GM18519 (cell line): Measurements from ENCODE around the gene NRAP.

Experiments used
- ATAC-seq: cut with Tn5 transposase; IDR thresholded peaks from one replicate; pipeline ENCODE4 v1.9.1; 2021; ENCODE audit warnings: mild to moderate bottlenecking, moderate library complexity; ENCODE audit not compliant: unreplicated experiment, low FRiP score

The NRAP gene, protein sequence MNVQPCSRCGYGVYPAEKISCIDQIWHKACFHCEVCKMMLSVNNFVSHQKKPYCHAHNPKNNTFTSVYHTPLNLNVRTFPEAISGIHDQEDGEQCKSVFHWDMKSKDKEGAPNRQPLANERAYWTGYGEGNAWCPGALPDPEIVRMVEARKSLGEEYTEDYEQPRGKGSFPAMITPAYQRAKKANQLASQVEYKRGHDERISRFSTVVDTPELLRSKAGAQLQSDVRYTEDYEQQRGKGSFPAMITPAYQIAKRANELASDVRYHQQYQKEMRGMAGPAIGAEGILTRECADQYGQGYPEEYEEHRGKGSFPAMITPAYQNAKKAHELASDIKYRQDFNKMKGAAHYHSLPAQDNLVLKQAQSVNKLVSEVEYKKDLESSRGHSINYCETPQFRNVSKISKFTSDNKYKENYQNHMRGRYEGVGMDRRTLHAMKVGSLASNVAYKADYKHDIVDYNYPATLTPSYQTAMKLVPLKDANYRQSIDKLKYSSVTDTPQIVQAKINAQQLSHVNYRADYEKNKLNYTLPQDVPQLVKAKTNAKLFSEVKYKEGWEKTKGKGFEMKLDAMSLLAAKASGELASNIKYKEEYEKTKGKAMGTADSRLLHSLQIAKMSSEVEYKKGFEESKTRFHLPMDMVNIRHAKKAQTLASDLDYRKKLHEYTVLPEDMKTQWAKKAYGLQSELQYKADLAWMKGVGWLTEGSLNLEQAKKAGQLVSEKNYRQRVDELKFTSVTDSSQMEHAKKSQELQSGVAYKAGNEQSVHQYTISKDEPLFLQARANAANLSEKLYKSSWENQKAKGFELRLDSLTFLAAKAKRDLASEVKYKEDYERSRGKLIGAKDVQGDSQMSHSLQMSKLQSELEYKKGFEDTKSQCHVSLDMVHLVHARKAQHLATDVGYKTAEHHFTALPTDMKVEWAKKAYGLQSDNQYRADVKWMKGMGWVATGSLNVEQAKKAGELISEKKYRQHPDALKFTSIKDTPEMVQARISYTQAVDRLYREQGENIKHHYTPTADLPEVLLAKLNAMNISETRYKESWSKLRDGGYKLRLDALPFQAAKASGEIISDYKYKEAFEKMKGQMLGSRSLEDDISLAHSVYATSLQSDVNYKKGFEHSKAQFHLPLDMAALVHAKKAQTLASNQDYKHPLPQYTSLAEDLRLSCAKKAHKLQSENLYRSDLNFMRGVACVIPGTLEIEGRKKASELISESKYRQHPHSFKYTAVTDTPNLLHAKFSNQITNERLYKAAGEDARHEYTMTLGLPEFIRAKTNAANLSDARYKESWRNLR (N-terminal part only)

DNA sequence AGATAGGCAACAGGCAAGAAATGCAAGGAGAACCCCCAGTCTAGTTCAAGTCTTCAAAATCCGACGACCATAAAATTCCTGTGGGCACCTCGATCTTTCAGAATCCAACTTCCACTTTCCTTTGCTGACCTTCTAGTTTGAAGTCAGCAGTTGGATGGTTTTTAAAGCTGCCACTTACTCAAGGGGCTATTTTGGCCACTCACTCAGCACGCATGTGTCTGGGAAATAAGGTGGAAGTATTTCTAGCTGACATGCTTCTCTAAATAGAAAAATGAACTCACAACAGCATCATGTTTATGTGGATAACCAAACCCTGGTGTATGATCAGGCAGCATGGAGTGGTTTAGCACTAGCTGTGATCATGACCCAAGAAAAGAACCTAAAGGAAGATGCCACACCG is at the start of gene NRAP:
Gene NRAP (minus strand): TSS at position 134 of the 400 bp plus-strand sequence. CDS start 159 bp downstream, outside the sequence.
- ATAC-seq = no peak

DNA sequence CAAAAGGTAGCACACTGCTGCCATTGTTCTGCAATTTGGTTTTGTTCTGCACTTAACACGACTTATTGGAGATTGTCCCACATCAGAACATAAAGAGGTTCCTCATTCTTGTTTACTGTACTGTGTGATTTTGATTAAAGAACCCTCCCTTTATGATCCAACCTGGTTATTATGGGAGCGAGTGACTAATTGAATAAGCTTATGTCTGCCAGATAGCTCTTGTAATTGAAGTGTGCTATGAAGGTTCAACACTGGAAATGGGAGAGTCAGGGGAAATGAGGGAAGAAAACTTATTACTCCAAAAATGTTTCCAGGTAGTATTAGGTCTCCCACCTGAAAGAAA is 49.8 kb upstream of the NRAP start:
- no peak for ATAC-seq

DNA sequence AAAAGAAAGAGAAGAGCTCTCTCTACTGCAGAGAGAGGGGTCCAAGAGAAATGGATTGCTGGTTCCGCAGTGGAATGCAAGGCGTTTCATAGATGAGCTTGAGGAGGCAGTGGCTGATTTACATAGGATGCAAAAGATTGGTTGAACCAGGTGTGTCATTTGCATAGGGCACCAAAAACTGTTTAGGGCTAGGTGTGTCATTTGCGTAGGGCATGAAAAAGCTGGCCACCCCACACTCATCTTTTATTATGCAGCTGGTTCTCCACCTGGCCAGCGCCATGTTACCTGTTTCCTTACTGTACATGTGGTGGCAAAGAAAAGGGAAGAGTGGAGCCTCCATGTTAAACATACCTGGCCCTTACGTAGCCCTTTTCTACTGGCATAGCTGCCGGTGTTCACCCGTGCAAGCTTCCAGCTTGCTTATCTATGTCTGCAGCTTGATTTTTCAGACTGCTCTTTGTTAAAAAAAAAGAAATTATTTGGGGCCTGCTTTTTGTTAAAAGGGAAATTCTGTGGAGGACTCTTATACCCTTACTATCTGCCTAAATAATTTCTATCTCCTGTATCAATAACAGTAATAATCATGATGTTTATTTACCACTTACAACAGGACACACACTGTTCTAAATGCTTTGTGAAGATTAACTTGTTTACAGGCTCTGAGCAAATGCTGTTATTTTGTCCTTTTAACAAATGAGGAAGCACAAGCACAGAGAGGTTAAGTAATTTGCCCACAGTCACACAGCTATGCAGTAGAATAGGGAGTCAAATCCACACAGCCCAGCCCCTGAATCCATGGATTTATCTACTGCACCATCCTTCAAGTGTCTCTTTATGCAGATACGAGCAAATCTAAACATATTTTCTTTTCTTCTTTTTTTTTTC is 49.2 kb upstream of the NRAP start:
- no peak for ATAC-seq

DNA sequence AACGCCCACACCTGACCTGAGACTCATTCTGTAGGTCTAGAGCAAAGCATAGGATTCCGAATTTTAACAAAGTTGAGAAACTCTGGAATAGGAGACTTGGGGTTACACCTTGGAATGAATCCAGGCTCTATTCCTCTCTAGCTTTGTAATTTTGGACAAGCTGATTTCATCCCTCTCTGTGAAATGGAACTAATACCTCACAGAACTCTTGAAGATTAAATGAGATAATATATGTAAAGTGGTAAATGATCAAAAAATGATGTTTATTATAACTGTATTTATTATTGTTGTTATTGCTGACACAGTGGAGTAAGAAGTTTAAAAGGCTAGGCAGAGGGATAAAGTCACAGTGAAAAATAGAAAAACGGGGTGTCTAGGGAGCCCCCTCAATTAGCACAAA is 48.2 kb upstream of the NRAP start:
- no peak for ATAC-seq

DNA sequence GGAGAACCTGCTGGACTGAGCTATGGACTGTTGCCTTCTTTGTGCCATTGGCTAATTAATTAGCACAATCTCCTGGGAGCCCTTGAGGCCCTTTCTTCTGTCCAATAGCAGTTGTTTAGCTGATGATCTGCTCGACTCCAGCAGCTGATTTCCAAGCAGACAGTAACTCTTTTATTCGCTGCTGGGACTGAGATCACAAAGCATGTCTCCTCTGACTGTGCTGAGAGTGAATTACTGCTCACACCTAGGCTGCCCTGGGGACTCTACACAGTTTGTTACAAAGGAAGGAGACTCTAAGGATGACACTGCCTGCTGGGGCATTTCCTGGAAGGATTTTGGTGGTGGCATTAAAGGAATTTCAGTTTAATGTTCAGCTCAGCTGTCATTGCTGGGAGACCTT is 47.3 kb upstream of the NRAP start:
- no peak for ATAC-seq

DNA sequence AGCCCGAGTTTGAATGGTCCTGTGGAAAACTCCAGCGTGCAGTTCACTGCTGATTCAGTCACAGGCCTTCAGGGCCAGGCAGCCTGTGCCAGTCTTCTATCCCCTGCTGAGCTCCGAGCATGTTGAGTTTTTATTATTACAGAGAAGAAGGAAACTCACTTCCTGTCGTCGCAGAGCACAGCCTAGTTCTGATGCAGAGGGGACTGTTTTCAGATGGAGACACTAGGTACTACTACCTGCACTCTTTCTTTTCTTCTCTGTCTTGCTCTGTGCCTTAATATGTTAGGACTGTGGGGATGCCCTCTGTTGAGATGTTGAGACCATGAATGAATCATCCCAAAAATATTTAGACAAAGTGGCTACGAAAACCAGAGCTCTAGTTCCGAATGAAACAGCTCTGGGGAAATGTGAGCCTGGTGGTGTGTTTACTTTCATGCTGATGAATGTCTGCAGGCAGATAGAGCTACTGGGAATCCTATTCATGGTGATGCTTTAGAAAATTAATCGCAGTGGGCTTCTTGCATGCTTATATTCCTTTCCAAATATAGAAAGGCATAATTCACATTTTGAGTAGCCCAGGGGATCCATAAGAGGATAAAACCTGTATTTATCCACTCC is 45.5 kb upstream of the NRAP start:
- ATAC-seq = no peak

DNA sequence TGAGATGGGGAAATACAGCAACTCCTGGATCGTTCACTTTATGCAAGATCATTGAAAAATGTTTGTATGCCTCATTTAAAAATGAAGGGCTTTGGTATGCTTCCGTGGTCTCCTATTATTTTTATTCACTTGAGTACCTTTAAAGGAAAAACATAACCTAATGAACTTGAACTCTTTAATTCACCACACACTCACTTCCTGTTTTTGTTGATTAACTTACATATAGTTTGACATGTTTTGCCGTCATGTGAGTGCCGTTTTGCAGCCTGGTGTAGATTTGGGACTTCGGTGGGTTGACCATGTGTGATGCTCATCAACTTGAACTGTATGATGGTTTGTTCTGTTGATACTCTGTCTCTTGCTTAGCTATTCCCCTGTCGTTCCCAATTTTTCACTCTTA is 44.8 kb upstream of the NRAP start:
- no peak for ATAC-seq

DNA sequence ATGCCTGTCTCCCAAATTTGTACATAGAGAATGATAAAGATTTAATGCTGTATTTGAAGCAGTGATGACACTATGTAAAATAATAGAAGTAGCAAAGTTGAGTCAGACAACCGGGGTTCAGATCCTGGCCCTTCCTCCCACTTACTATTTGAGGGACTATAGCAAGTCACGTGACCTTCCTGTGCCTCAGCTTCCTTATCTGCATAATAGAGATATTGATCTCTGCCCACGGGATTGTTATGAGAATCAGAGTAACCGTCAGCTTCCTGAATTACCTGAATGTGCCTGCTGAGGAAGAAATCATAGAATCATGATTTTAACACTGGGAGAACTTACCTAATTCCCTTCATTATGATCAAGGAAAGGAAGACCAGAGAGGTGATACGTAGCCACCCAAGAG is 42.8 kb upstream of the NRAP start:
- no peak for ATAC-seq

DNA sequence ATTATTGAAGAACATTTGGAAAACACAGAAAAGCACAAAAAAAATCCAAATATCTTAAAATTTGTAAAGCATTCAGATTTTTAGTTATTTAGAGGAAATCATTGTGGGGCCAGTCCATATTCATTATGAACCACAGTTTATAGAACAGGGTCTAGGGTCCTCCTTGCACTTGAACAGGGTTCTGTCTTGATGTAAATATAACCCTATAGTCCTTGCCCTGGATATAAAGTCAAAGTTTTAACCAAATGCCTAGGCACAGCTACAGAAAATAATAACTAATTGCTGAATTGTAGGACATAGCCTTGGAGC is 41.5 kb upstream of the NRAP start:
- no peak for ATAC-seq

DNA sequence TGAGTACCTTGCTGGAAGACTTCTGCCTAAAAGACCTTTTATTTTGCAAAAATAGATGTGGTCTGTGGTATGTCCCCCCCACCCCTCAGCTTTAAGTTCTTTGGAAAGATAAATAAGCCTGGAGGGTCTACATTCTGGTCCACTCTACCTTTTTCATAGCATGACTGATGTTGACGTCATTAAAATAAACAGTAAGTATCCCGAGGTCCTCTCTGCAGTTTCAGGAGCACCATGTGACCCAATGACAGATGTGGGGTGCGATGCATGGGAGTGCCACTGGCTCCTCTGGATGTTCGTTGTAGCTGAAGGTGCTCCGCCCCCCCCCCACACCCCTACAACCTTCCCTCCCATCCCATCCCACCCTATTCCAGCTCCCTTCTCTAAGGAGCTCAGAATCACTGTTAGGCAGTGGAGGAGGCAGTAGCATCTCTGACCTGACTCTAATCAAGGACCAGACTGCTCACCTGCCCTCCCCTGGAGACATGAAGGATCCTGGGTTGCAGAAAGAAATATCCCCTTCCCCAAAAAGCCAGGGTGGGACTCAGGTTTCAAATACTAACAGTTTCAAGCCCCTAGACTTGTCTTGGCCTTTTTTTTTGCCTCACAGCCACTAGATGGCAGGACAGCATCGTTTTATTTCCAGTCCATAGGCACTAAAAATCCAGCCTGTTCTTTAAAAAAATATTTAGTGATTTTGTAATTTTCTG is 40.9 kb upstream of the NRAP start:
- ATAC-seq = no peak

DNA sequence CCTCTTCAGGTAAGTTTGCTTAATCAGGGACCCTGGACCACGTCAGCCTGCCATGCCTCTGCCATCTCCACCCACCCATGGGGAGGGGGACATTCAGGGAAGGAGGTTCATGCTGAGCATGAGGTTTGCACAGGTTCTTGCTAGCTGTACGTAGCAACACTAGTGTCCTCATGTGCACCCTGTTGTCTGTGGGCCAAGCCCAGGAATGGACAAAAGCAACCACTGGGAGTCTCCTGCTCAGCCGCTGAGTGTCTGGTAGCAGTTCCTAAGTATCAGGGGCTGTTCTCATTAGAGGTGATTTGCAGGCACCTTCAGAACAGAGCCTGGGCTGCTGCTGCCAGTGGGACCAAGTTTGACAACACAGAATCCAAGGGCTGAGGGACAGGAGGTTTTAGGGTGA is 33.8 kb upstream of the NRAP start:
- no peak for ATAC-seq

DNA sequence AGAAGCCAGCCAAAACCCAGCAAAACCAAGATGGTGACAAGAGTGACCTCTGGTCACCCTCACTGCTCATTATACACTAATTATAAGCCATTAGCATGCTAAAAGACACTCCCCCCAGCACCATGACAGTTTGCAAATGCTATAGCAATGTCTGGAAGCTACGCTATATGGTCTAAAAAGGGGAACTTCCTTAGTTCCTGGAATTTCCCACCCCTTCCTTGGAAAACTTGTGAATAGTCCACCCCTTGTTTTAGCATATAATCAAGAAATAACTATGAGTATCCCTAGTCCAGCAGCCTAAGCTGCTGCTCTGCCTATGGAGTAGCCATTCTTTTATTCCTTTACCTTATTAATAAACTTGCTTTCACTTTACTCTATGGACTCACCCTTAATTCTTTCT is 31.9 kb upstream of the NRAP start:
- ATAC-seq = no peak

DNA sequence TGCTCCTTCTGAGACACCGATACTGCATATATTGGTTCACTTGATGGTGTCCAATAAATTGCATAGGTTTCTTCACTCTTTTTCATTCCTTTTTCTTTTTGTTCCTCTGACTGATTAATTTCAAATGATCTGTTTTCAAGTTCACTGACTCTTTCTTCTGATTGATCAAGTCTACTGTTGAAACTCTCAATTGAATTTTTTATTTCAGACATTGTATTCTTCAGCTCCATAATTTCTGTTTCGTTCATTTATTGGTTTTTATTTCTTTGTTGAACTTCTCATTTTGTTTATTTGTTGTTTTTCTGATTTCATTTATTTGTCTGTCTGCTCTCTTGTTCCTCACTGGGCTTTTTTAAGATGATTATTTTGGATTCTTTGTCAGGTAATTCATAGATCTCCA is 29.5 kb upstream of the NRAP start:
- ATAC-seq = no peak

DNA sequence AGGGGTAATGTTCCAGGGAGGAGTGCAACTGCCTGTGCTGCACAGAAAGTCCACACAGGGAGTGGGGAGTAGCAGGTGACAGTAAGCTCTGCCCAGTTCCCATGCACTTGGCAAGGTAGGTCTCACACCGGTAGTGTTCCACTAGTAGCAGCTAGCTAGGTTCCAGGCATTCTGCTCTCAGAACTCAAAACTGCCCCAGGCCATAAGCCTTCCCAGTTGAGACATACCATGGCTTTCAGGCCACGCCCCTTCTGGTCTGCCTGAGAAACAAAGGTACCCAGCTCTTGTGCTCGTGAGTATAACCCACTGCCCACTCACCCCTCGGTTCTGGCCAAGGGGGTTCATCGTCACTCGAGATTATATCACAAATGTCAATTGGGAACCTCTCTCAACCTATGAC is 28.4 kb upstream of the NRAP start:
- no peak for ATAC-seq

DNA sequence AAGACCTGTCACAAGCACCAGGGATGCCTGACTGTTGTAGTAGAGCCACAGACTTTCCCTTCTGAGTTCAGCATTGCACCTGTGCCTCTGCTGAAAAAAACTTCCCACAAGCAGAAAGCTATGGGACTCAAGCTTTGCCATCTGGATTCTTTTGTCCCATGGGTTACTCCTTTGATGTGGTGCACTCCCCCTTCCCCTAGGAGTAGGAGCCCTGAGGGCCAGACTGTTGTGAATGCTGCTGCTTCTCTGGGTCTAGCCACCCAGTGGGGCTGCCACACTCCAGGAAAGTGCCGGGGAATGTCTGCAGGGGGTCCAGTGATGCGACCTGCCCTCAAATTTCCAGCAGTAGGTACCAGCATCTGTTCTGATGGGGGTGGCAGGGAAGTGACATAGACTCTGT is 27.5 kb upstream of the NRAP start:
- no peak for ATAC-seq

DNA sequence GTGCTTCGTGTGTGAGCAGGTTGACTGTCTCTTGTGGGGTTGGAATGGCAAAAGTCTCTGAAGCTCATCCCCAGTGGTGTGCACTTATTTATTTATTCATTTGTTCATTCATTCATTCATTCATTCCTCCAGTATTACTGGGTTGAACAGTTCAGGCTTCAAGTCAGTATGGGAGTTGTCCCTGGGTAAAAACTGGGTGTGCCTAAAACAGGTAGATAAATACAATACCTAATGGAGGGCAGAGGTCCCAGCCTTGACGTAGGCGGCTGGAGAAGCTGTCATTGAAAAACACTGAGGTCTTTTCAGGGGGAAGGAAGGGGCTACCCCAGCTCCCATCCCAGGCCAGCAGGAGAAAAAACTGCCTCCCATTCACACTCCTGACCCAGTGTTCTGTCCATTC is 26.9 kb upstream of the NRAP start:
- ATAC-seq = no peak

DNA sequence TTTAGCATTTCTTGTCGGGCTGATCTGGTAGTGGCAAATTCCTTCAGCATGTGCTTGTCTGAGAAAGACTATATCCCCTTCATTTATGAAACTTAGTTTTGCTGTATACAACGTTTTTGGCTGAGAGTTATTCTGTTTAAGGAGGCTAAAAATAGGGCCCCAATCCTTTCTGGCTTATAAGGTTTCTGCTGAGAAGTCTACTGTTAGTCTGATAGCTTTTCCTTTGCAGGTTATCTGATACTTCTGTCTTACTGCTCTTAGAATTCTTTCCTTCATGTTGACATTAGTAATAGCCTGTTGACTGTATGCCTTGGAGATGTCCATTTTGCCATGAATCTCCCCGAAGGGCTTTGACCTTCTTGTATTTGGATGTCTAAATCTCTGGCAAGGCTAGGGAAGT is 25.7 kb upstream of the NRAP start:
- ATAC-seq = no peak

DNA sequence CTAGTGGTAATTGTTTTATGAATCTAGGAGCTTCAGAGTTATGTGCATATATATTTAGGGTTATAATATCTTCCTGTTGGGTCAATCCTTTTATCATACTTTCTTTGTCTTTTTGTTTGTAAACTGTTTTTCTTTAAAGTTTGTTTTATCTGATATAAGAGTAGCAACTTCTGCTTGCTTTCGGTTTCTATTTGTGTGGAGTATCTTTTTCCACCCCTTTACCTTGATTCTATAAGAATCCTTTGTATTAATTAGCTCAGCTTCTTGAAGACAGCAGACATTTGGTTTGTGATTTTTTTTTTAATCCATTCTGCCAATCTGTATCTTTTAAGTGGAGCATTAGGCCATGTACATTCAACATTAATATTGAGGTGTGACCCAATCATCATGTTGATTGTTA is 25.2 kb upstream of the NRAP start:
- no peak for ATAC-seq

DNA sequence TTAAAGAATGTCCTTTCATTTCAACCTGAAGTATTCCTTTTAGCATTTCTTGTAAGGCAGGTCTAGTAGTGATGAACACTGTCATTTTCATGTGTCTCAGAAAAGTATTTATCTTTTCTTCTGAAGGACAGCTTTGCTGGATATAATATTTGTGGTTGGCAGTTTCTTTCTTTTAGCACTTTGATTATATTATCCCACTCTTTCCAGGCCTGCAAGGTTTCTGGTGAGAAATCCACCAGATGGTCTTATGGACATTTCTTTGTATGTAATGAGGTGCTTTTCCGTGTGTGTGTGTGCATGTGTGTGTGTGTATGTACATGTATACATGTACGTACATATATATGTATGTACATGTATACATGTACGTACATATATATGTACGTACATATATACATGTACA is 23.2 kb upstream of the NRAP start:
- ATAC-seq = no peak
